Endothelial cell (in vitro differentiated cells): ENCODE measurements around the gene TTL. TPM values are rescaled to one million over a fixed set of nuclear protein-coding genes. Genes with fewer than 3 reads are reported as not detected.
A peak's percentile ranks its signal among the peaks of the same experiment; 100 is the strongest.
"Not testable (repeated sequence)": the region's sequence is repeated elsewhere in the genome, so short reads cannot be mapped to it uniquely, and the experiment has no call there.

ENCODE experiments used
- DNase-seq: peaks from one replicate; pipeline ENCODE4 v3.0.0; 2021; ENCODE audit warnings: low spot score
- H3K27ac Mint-ChIP-seq: one replicate; pipeline ENCODE4 v1.8.0; 2021; ENCODE audit warnings: mixed read lengths, inconsistent platforms; ENCODE audit not compliant: unreplicated experiment
- H3K27me3 Mint-ChIP-seq: one replicate; pipeline ENCODE4 v1.8.0; 2021; ENCODE audit warnings: mild to moderate bottlenecking, moderate library complexity, mixed read lengths, inconsistent platforms; ENCODE audit not compliant: unreplicated experiment
- H3K36me3 Mint-ChIP-seq: one replicate; pipeline ENCODE4 v1.8.0; 2021; ENCODE audit warnings: mild to moderate bottlenecking, low read depth, mixed read lengths, inconsistent platforms; ENCODE audit not compliant: unreplicated experiment
- H3K4me1 Mint-ChIP-seq: one replicate; pipeline ENCODE4 v1.8.0; 2021; ENCODE audit warnings: mild to moderate bottlenecking, mixed read lengths, inconsistent platforms; ENCODE audit not compliant: unreplicated experiment
- H3K4me3 Mint-ChIP-seq: one replicate; pipeline ENCODE4 v1.8.0; 2021; ENCODE audit warnings: mild to moderate bottlenecking, mixed read lengths, inconsistent platforms; ENCODE audit not compliant: unreplicated experiment
- H3K9me3 Mint-ChIP-seq: one replicate; pipeline ENCODE4 v1.8.0; 2021; ENCODE audit warnings: mixed read lengths, inconsistent platforms; ENCODE audit not compliant: unreplicated experiment
- total RNA-seq: library from RNA; stranded (reverse); fragmentation: NEBNext Ultra II Directional; extraction: Animal tissue kit (Norgen Biotek cat#: 25700); gene quantifications from one replicate; pipeline ENCODE4 v1.2.1, GENCODE V29; 2021; ENCODE audit not compliant: unreplicated experiment
- TF ChIP-seq, protein P1 (sequence below): fragments of 200-600 bp; sonication (generic); IDR thresholded peaks from one replicate; pipeline ENCODE4 v1.5.0; 2021; ENCODE audit warnings: antibody characterized with exemption; ENCODE audit not compliant: unreplicated experiment

TTL gene
- total RNA-seq, 1 donor from 2014 or later, result 89.9 TPM

DNA sequence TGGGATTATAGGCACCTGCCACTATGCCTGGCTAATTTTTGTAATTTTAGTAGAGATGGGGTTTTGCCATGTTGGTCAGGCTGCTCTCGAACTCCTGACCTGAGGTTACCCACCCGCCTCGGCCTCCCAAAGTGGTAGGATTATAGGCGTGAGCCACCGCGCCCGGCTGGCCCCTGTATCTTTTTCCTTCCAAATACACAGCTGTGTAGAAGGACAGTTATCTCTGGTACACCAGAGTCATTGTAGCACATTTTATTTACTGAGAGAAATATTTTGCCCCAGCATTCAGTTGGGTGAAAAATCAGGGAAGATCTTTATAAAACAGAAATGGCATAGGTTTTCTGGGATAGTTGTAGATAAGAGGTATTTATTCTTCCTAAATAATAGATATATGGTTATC, 36.9 kb downstream of the TTL start:
- Mint-ChIP-seq H3K4me1 (peaks cover 5% of the 10 kb centered on the region), H3K9me3 (no peaks in the 10 kb centered on the region), H3K27ac (no peak overlapping the region), H3K4me3 (no peak overlapping the region), H3K36me3 (peaks cover 61% of the 10 kb centered on the region), H3K27me3 (peaks cover 8% of the 10 kb centered on the region)
- DNase-seq, result no peak
- TF ChIP-seq, protein P1, sequence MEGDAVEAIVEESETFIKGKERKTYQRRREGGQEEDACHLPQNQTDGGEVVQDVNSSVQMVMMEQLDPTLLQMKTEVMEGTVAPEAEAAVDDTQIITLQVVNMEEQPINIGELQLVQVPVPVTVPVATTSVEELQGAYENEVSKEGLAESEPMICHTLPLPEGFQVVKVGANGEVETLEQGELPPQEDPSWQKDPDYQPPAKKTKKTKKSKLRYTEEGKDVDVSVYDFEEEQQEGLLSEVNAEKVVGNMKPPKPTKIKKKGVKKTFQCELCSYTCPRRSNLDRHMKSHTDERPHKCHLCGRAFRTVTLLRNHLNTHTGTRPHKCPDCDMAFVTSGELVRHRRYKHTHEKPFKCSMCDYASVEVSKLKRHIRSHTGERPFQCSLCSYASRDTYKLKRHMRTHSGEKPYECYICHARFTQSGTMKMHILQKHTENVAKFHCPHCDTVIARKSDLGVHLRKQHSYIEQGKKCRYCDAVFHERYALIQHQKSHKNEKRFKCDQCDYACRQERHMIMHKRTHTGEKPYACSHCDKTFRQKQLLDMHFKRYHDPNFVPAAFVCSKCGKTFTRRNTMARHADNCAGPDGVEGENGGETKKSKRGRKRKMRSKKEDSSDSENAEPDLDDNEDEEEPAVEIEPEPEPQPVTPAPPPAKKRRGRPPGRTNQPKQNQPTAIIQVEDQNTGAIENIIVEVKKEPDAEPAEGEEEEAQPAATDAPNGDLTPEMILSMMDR, result no peak

DNA sequence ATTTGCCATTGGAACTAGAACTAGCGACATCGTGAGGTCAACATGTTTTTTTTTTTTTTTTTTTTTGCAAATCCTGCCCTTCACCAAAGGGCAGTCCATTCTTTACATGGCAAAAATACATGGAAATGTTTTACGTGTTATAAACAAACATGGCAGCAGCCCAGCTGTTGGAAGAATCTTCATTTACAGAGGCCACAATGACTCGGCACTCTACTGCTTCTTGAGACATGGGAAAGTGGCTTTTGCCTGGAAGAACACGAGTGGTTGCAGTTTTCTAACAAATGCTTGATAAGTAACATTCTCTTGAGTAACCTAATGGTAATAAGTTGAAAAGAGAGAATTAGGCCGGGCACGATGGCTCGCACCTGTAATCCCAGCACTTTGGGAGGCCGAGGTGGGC, 37.5 kb downstream of the TTL start:
- DNase-seq, result no peak
- H3K36me3 Mint-ChIP-seq, result peaks cover 65% of the 10 kb centered on the region
- H3K4me3 Mint-ChIP-seq, result no peak overlapping the region
- TF ChIP-seq, protein P1, result no peak
- H3K4me1 Mint-ChIP-seq, result peaks cover 5% of the 10 kb centered on the region
- H3K9me3 Mint-ChIP-seq, result no peaks in the 10 kb centered on the region
- H3K27me3 Mint-ChIP-seq, result peaks cover 10% of the 10 kb centered on the region
- H3K27ac Mint-ChIP-seq, result peak overlapping the region; percentile 52

DNA sequence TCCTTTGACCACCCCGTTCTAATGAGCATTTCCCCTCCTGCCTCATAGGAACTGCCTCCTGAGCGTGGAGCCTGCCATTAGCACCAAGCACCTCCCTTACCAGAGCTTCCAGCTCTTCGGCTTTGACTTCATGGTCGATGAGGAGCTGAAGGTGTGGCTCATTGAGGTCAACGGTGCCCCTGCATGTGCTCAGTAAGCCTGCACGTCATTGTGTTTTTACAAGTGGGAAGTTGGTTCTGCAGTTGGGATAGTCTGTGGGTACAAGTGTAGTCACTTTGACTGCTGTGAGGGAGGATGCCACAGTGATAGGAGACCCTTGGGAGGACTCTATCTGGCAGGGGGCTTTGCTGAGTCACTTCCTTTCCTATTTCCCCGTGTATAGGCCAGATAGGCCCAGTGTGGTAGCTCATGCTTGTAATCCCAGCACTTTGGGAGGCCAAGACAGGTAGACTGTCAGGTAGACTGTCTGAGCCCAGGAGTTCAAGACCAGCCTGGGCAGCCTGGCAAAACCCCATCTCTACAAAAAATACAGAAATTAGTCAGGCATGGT, 38.4 kb downstream of the TTL start:
- Mint-ChIP-seq H3K9me3 (no peaks in the 10 kb centered on the region), H3K4me3 (peak overlapping the region; percentile 42), H3K27ac (peak overlapping the region; percentile 64), H3K27me3 (peaks cover 10% of the 10 kb centered on the region), H3K36me3 (peaks cover 58% of the 10 kb centered on the region), H3K4me1 (peaks cover 5% of the 10 kb centered on the region)
- TF ChIP-seq, protein P1, result no peak
- DNase-seq, result no peak

DNA sequence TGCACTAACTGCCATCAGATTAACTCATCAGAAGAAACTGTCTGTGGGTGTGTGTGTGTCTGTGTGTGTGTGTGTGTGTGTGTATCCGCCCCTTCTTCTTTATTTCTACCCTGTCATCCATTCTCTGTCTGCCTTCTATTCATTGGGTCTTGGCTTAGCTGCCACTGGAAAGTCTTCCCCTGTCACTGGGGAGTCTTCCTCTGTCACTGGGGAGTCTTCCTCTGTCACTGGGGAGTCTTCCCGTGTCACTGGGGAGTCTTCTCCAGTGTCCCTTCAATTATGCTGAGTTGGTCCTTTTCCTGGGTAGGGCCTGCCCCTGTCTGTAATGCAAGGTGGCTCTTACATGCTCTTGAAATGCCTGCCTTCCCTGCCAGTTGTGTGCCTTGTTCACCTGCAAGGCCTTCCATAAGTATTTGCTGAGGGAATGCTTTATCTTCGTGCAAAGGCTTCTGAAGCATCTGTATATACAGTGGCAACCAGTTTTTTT, 41.4 kb downstream of the TTL start:
- peak overlapping the region; percentile 13 for H3K27ac Mint-ChIP-seq
- no peaks in the 10 kb centered on the region for H3K9me3 Mint-ChIP-seq
- DNase-seq, result no peak
- H3K4me3 Mint-ChIP-seq, result peak overlapping the region; percentile 75
- TF ChIP-seq, protein P1, result no peak
- peaks cover 5% of the 10 kb centered on the region for H3K4me1 Mint-ChIP-seq
- peaks cover 10% of the 10 kb centered on the region for H3K27me3 Mint-ChIP-seq
- H3K36me3 Mint-ChIP-seq, result peaks cover 63% of the 10 kb centered on the region

DNA sequence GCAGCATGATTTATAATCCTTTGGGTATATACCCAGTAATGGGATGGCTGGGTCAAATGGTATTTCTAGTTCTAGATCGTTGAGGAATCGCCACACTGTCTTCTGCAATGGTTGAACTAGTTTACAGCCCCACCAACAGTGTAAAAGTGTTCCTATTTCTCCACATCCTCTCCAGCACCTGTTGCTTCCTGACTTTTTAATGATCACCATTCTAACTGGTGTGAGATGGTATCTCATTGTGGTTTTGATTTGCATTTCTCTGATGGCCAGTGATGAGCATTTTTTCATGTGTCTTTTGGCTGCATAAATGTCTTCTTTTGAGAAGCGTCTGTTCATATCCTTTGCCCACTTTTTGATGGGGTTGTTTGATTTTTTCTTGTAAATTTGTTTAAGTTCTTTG, 42.3 kb downstream of the TTL start:
- H3K27ac Mint-ChIP-seq, H3K4me3 Mint-ChIP-seq, H3K9me3 Mint-ChIP-seq, DNase-seq, H3K4me1 Mint-ChIP-seq, H3K27me3 Mint-ChIP-seq: not testable (repeated sequence)
- H3K36me3 Mint-ChIP-seq, result peaks cover 72% of the 10 kb centered on the region
